ENCODE results near the gene TBC1D9B.

The TBC1D9B gene

GRCh38 chr5:179906795-179907555 lies 722 bp downstream of the TBC1D9B start:
- DNase-seq (ENCODE audit: low read depth) = no peak

GRCh38 chr5:179906294-179906794 lies 1.4 kb downstream of the TBC1D9B start:
- DNase-seq (ENCODE audit: low read depth) = no peak

DNA sequence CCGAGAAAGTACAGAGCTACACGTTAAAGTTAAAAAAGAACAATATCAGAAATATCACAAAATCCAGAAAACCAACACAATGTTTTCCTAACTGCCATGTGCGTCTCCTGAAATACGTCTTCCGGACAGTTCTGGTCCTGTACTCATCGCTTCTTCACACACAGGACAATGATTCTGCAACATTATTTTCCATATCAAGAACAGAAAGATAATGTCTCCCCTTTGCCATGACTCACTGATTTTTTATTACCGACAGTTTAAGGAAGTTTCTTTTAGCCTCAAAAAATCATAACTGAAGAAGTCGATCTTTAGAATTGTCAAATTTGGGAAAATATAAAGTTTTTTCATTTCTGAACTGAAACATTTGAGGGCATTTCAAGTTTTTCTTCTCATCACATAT lies 2.5 kb downstream of the TBC1D9B start:
- no peak for DNase-seq (ENCODE audit: low read depth)

DNA sequence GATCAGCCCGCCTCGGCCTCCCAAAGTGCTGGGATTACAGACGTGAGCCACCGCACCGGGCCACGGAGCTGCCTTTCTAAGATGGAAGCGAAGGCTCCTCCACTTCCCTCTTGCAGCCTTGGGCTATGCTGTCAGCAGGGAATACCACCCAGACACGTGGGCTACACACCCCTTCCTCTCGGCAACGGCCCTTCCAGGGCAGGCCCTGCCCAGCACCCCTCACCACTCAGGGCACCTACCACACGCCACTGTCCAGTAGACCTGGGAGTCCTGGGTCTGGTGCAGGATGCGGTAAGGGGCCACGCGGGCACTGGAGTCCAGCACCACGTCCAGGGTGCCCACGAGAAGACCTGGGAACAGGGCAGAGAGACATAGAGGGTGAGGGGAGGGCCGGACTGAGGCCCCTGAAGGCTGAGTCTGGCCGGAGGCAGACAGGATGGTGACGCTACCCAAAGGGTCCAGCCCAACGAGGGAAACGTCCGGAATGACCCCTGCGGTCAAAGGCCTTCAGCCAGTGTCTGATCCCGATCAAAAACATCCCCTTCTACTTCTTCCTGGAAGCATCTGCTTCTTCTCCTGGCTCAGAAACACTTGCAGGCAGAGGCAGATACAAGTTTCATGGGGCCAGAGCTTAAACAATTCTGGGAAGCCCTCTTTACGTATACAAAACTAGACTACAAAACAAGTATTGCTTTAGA lies 3.1 kb downstream of the TBC1D9B start:
- no peak for DNase-seq (ENCODE audit: low read depth)

DNA sequence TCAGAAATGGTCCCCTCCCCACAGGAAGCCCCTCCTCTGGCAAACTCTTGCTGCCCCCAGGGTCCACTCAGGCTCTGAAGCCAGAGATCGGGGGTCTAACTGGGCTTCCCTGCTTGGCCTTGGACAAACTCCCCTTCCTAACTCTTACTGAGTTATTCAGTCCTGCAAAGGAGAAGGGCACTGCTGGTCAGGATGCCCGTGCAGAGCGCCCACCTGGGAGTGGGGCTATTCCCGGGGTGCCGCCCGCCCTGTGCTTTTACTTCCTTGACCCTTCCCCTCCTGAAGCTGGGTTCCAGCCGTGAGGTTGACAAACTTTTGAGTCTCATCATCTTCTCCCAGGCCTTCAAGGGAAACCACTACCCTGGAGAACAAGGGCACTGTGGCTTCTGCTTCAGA lies 4.9 kb downstream of the TBC1D9B start:
- DNase-seq (ENCODE audit: low read depth) = no peak

GRCh38 chr5:179901915-179902762 lies 5.6 kb downstream of the TBC1D9B start:
- no peak for DNase-seq (ENCODE audit: low read depth)

DNA sequence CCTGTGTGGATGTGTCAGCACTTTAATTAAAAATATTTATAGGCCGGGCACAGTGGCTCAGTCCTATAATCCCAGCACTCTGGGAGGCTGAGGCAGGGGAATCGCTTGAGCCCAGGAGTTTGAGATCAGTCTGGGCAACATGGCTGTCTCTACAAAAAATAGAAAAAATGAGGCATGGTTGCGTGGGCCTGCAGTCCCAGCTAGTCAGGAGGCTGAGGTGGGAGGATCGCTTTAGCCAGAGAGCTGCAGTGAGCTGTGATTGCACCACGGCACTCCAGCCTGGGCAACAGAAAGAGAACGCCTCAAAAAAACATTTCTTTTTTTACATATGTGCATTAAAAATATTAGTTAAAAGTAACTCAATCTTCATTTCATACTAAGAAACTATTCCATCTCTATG lies 6.2 kb downstream of the TBC1D9B start:
- no peak for DNase-seq (ENCODE audit: low read depth)

- no peak for DNase-seq (ENCODE audit: low read depth)
Observed at GRCh38 chr5:179900711-179901110, 7.0 kb downstream of the TBC1D9B start.

GRCh38 chr5:179900206-179900605 lies 7.5 kb downstream of the TBC1D9B start:
- no peak for DNase-seq (ENCODE audit: low read depth)

- no peak for DNase-seq (ENCODE audit: low read depth)
Observed at GRCh38 chr5:179895861-179896260, 11.8 kb downstream of the TBC1D9B start.

DNA sequence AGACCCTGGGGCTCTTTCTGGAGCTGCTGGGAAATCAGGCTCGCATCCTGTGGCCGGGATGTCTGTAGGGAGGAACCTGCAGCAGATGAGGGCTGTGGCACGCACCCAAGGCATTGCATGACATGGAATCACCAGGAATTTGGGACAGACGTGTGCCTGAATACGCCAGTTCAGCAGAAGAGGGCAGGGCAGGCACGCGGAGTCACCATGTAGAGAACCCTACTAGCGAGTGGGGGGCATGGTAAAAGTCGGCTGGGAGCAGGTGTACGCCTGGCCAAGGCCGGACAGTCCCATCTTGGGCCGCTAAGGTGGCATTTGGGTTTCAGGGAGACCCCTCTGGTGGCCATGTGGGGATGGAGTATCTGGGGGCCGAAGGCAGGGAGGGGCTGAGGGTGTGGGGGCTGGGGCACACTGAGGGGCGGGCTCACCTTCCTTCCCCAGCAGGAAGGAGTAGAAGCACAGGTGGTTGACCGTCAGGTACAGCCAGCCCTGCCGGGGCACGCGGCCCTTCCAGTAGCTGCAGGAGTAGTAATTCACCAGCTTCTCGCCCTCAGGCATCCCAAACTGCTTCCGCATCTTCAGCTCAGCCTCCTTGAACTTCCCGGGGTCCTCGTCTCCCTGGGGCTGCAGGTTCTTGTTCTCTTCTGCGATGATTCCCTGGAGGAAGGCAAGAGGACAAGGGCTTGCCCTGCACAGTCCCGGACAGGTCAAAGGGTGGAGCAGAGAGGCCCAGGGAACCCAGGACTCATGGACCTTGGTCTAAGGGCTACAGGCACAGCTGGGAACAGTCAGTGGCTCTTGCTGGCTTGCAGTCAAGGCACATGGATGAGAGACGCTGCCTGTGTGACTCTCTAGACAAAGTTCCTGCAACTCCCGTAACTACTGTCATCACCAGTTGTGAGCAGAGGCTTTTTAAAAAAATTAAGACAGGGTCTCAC lies 13.5 kb downstream of the TBC1D9B start:
- DNase-seq (ENCODE audit: low read depth) = no peak

- no peak for DNase-seq (ENCODE audit: low read depth)
Observed at GRCh38 chr5:179893076-179893957, 14.4 kb downstream of the TBC1D9B start.

GRCh38 chr5:179892255-179892654 lies 15.4 kb downstream of the TBC1D9B start:
- no peak for DNase-seq (ENCODE audit: low read depth)

- no peak for DNase-seq (ENCODE audit: low read depth)
Observed at GRCh38 chr5:179890751-179891682, 16.7 kb downstream of the TBC1D9B start.

- no peak for DNase-seq (ENCODE audit: low read depth)
Observed at GRCh38 chr5:179889885-179890284, 17.8 kb downstream of the TBC1D9B start.

DNA sequence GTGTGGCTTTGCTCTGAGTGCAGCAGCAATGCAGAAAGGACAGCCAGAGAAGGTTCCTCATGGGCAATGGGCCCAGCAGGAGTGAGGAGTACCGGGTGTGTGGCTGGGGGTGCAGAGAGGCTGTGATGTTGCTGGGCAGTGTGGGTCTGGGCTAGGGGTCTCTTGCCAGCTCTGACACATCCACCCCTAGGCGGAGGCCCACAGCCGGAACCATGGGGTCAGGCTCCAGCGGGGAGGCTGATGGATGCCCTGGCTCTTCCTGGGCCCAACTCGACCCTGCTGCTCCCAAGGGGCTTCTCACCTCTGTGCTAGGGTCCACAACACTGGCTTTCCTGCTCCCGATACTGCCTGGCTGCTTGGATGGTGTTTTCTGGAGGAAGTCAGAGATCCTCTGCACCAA lies 19.9 kb downstream of the TBC1D9B start:
- no peak for DNase-seq (ENCODE audit: low read depth)

- DNase-seq (ENCODE audit: low read depth) = no peak
Observed at GRCh38 chr5:179887095-179887494, 20.6 kb downstream of the TBC1D9B start.

- no peak for DNase-seq (ENCODE audit: low read depth)
Observed at GRCh38 chr5:179886190-179886911, 21.3 kb downstream of the TBC1D9B start.

Data from HS-27A (cell line).